NCI-H2081 treated with DMSO at 0.1 percent for 48 hours (cell line): ENCODE data around the gene RASSF8.

Experiments
- DNase-seq: peaks from one replicate; lab custom pipeline; 2025; lab: John Stamatoyannopoulos, UW

RASSF8 gene

DNA sequence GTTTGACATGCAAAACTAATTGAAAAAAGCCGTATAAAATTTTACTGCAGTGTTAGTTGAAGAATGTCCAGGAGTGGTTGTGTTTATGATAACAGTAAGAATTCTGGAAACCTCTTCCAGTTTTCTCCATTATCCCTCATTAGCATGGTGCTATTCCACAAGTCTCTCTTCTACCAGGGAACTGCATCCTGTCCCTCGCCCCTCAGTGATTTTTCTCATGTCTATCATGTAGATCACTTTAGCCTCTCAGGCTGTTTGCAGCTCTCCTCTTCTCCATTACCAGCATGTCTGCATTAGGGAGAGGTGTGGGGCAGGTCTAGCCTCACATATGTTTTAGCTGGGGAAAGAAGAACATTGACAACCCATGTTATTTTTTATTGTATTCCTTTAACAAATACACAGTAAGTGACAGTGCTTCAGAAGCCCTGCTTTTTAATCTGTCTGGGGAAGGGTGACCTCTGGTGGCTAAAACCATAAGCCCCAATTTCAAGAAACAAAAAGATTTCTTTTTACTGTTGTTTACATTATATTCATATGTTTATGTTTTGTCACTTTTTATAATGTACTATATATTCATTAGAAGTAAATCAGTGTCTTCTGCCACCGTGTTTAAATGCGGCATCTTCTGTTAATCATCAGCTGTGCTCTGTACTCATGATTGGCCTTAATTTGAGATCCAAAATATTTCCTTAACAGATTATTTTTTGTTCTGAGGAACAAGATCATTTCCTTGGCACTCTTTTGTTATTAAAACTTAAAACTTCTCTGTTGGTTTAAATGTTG, 70.7 kb downstream of the RASSF8 start:
- DNase-seq: no peak

DNA sequence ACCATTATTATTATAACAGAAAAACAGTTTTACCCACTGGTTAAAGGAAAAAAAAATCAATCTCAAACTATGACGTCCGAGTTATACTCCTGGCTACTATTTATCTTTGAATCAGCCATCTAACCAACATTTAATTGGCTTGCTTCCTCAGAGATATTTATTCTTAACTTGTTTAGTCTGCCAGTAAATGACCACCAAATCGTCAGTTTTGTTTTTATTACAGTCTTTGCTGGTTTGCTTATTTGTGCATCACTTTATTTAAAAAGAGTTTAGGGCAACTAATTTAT, 71.2 kb downstream of the RASSF8 start:
- DNase-seq: no peak

DNA sequence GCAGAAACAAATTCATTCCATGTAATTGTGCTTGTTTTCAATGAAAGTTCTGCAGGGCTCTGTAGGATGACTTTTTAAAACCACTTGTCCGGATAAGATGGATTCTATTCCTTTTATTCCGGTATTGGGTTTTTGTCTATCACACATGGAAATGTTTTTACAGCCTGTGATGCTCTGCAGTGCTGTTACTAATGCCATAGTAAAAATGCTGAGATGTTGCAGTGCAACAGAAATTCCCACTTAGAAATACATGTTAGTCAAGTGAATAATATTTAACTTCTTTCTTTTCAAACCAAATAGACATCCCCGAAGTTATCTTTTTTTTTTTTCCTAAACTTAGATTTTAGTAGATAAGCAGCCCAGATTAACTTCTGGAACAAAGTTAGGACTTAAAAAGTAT, 71.9 kb downstream of the RASSF8 start:
- no peak for DNase-seq

DNA sequence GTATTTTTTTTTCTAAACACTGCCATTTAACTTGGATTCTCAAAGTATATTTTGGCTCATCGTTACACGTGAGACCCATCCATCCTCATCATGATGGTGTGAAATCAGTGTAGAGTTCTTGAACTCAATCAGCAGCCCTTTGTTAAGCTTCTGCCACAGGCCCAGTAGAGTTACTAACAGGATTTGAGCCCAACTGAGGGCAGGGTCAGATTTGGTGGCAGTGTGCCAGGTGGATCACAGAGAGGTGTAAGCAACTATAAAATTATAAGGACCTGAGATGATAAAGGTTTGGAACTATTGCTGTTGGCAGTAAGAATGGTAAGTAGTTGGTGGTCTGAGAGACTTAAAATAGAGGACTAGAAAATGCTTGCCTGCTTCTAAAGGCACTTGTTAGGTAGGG, 72.8 kb downstream of the RASSF8 start:
- DNase-seq: no peak

DNA sequence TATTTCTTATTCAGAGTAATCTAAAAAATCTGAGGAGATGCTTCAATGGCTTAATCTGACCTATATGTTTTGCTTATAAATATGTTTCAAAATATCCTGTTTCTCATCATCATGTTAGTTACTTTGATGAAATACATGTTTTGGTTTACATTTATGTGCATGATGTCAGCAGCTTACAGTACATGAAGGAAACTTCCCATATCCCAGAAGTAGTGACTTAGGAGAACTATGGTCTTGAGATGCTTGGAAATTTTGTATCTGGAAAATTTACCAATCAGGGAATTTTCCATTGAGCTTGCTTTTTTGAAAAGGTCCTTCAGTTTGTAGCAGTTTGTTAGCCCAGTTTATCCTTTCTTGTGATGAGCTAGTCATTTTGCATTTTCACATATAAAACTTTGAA, 73.3 kb downstream of the RASSF8 start:
- no peak for DNase-seq

DNA sequence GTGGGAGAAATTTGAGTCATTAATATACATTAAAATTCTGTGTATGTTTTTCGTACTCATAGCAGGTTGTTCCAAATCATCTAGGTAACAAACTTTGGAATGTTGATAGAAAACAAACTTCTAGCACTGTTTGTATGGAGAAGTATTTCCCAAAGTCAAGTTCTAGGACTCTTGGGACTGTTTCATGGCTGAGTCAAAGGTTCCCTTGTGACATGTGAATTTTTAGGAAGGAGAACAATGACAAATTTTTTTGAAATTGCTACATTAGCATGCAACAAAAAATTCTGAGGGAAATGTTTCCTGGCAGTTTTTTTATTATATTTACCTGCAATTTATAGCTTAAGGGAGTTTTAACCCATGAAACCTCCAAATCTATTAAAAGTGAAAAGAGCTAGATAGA, 73.8 kb downstream of the RASSF8 start:
- DNase-seq: no peak

DNA sequence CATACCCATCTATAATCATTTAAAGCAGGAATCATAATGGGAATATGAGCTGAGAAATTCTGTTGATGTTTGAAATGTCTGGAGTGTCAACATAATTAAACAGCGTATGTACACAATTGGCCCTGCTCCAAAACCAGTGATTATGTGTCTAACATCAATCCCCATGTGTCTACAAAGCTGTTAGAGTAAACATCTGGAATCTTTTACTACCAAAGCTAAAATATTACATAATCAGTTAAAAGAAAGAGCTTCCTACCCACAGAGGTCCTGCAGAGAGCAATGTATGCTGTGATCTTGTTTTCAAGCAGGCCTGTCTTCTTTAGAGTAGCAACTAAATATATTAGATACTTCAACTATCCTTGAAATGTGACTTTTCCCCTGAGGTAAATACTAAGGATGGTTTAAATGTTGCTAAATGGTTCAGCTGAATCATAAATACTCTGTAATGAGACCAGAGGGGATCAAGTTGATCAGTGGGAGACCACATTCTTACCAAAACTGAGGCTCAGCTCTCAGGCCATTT, 74.3 kb downstream of the RASSF8 start:
- peak; percentile 21 for DNase-seq

DNA sequence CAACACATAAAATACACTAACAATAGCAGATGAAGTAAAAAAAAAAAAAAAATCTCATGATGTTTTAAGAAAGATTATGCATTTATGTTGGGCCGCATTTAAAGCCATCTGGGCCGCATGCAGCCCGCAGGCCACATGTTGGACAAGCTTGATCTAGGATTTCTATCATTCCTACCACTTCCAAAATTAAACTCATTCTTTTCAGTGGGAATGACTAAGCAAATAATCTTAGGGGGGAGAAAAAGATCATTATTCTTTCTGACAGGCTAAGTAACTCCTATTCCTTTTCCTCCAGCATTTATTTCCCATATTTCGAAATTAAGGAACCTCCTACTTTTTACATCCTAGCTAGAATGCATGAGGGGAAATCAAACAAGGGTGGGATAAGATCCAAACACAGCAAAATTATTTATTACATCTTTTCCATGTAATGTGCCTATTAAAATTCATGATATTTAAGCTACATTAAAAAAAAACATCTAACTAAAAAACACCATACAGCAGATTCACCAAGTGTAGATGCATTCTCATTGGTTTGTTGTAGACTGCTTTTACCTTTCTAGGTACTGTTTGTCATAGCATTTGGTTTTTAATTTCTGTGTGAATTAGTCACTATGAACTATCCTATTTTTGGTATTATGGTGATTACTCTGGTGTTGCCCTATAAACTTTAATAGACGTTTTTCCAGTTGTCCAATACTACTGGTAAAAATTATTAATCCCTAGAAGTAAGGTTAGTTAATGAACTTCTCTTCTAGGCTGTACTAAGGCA, 76.1 kb downstream of the RASSF8 start:
- DNase-seq: no peak

DNA sequence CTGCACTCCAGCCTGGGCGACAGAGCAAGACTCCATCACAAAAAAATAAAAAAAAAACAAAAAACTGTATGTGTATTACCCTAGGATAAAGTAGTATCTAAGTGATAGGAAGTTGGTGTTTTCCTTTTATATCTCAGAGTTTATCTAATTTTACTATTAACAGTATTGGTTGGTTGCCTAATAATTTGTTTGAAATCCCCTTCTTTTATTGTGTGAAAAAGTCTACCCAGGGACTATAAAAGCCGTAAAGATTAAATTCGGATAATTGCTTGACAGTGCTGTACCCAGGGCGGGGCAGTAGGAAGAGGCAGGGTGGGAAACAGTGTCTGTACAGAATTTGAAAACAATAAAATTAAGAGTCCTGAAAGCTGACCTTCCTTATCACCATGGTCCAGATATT, 78.4 kb downstream of the RASSF8 start:
- no peak for DNase-seq

DNA sequence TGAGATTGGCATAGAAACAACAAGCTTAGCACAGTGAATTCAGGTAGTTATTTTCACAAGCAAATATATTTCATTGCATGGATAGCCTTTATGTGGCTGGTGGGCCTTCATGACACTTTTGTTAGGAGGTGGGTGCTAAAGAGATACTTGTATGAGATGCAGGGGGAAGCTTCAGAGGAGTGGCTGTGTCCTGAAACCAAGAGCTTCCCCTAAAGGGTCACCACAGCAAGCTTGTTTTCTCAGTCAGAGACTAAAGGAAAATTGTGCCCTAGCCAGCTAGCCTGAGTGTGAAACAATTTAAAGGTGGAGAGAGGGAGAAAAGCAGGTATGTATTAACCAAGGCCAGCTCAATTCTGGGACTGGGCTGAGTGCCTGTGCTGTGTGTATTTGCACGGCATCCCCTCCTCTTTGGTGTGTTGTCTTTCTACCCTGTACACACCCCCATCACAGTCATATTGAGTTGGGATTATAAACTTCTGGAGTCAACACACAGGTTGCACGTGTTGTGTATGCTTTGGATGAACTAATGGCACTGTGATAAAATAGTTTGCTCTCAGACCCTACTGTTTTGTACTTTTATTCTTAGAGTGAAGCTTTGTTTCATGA, 79.2 kb downstream of the RASSF8 start:
- DNase-seq: no peak

DNA sequence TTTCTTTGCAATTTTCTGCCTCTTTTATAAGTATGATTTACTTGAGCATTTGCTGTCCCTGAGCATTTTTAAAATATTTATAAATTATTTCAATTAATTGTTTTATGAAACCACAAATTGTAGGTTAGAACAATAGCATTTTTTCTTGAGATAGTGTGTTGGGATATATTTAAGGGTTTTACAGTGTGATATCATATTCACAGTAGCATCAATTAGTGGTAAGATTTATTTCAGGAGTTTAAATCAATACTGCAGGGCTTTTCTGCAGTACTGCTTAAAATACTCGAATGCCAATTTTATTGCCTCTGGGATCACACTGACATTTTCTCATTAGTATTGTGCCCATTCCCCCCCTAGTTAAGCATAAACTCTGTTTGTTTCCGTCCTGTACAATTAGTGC, 84.2 kb downstream of the RASSF8 start:
- DNase-seq: no peak

DNA sequence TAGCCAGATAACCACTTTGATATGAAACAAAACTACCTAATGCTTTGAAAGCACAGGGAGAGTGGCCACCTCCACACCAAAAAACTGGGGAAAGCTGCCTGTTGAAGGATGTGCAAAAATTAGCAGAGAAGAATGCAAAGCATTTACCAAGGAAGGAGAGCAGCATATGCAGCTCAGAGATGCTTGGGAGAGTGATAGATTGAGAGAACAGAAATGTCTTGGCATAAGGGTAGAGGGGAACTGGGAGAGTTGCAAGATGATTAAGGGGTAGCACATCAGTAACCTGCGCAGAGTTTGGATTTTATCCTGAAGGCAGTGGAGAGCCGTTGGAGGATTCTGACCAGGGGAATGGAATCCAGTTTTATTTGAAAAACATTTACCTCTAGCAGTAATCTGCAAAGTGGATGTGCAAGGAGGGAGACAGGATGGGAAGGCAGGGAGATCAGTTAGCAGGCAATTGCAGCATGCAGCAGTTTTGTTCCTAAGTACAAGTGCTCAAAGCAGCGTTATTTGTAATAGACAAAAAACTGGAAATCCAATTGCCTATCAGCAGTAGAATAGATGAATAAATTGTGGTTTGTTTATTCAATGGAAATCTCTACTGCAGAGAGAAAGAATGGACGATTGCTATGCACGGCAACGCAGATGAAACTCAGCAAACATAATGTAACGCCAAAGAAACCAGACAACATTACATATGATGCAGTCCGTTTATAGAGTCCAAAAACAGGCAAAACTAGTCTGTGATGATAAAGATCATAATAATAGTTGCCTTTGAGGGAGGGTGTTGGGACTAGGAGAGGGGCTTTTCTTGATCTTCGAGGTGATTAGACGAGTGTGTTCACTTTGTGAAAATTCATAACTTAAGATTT, 84.9 kb downstream of the RASSF8 start:
- DNase-seq: no peak

DNA sequence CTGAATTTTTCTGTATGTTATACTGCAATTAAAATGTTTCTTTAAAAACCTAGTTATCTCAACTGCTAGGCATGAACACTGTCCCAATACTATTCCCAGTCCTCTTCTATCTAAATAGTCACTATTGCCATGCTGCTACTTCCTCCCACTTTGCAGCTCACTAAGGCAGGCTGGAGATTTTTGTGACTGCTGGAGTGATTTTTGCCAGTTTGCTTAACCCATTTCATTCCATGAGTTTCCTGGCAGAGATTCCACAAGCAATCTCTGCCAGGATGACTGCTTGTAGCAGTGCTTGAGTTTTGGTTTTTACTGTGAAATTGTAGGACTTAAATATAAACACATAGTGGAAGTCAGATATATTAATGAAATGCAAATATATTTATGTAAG, 85.5 kb downstream of the RASSF8 start:
- no peak for DNase-seq

DNA sequence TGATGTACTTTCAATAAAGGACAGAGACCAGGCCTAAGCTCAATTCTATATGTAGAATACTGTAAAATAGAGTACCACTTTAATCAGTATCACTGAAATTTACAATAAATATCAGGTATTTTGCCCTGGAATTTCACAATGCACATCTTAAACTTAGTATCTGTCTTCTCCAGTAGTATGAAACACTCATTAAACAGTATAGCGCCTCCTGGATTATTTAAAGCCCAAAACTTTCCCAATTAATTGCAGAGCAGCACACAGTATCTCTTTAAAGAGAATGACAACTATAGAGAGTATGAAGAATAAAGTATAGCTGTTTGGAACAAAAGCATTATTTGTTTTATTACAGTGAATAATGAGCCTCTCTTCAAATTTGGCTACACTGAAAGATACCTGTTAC, 86.1 kb downstream of the RASSF8 start:
- no peak for DNase-seq

DNA sequence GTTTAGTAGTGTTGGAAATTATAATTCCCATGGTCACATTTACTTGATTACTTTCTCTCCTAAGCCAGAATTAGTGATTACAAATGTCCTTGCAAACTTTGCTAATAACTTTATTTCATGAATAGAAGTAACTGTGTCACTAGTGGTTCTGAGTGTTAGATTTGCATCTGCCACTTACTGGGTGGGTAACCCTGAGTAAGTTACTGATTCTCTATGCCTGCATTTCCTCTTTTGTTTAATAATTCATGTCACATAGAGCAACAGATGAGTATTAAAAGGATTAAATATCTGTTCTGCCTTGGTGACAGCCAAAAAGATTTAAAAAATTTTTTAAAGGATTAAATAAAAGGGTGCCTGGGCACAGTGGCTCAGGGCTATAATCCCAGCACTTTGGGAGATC, 87.7 kb downstream of the RASSF8 start:
- DNase-seq: no peak

DNA sequence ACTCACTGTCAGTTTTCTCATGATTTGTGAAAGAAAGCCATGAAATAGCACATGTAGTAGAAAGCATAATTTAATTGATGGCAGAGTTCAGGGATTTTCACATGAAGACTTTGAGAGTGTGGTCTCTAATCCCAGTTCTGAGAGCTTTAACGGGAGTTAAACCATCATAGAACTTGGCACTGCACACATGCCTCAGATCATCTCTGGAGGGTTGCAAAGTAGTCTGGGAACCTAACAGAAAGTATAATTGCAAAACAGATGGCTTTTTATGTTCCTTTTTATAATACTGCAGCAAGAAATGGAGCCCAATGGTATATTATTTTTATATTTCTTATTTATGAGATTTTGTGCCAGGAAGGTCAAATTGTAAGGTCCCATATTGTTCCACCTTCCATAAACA, 88.4 kb downstream of the RASSF8 start:
- no peak for DNase-seq

DNA sequence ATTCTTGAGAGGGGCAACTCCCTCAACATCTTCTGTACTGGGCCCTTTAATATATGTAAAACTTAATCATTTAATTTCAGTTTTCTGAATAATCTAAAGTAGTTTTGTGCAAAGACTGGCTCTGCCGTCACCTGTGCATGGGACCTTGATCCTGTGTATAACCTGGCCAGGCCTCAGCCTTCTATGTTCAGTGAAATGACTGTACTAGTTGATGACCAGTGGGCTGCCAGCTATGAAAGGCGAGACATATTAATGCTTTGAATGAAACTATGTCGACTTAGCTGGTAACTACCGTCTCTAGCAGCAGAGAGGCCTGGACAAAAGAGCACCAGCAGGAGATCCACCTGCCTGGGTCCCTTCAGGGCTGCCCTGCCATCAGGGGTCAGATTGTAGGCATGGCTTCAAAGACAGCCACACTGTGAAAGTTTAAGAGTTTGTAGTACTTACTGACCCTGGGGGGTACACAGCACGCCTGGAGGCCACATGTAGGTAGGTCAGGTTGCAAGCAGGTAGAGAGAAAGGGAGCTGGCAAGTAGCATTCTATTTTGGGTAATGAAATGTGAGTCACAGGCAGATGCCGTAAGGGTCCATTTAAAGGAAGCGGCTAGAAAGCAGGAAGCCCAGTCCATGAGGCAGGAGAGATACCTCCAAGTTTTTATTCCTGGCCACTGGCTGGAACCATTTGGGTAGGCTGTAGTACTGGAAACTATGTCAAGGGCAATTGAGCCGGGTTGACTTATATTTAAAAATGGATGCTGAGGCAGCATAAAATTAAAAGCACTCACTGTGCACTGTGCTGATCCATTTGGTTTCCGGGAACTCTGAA, 89.1 kb downstream of the RASSF8 start:
- no peak for DNase-seq

DNA sequence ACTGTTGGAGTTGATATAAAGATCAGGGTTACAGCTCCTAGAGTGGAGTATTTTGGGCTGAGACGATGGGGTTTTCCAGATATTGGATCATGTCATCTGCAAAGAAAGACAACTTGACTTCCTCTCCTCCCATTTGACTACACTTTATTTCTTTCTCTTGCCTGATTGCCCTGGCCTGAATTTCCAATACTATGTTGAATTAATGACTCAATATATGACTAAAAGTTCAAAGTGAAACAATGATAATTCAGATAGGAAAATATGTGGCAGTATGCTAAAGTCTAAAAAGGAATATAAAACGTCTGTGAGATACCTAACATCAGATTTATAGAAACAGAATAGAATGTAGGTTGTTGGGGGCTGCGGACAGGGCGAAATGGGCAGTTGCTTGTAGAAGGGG, 94.2 kb downstream of the RASSF8 start:
- DNase-seq: no peak

DNA sequence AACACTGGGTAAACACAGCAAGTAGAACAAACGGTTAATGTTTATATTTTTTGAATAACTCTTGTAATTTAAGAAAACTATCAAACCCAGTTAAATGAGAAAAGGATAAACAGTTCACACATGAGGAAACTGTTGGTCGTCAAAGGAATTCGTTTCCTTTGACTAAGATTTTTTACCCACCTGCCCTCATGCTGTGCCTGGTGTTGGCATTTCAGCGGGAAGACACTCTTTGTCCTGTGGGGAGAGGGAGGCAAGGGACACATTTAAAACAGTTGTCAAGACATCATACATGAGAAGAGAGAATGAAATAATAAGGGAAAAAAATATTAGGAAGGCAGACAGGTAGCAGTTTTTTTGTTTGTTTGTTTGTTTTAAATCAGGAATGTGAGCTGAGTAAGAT, 95.9 kb downstream of the RASSF8 start:
- no peak for DNase-seq

DNA sequence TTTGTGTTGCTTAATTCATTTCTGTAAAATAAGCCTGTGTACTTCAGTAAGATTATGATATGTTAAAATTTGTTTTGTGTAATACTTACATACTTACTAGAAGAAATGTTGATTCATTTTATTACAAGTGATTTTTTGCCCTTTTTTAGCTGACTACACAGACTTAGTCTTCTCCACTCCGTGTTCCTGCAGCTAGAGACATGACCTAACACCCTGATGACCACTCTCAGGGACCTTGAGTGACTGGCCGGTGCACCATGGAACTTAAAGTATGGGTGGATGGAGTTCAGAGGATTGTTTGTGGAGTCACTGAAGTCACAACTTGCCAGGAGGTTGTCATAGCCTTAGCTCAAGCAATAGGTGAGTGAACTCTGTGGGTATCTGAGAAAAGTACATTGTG, 96.6 kb downstream of the RASSF8 start:
- no peak for DNase-seq

DNA sequence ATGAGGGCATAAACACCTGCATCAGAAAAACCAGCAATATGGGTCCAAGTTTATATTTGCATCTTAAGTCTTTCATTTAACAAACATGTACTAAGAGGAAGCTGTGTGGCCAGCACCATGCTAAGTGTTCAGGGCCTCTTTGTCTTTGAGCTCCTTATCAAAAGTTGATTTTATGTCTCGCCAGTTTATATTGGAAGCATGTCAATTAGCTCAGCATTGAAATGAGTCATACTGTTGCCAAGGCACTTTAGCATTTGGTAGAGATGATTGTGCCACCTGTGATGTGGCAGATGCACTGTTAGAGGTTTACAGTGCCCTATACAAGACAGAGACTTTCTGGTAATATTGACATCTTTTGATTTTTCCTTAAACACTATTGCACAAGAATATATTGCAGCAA, 97.9 kb downstream of the RASSF8 start:
- DNase-seq: no peak
